Erythroblast (primary cell): ENCODE results near the gene YIPF5.

Experiments
- GATA1 ChIP-seq: IDR thresholded peaks from 2 replicates; pipeline ENCODE4 v1.6.1; 2011; ENCODE audit warnings: low read depth, mild to moderate bottlenecking, control low read depth, low read length, moderate library complexity
- POLR2A ChIP-seq: IDR thresholded peaks from 2 replicates; pipeline ENCODE4 v1.6.1; 2011; ENCODE audit warnings: mild to moderate bottlenecking, low read length

DNA sequence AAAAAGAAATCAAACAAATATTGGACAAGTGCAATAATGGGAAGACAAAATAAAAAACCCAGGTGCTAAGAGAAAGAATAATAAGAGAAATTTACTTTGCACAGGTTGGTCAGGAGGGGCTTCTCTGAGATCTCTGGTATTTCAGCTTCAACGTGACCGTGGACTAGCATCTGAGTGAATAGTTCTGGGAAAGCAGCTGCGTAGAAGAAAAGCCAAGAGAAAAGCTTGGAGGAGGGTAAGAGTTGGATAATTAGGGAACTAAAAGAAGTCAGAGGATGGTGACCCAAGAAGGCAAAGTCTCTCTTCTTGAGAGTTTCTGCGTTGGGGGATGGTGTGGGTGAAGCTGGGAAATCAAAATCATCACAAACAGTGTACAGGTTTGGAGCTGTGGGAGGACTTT is 41.6 kb downstream of the YIPF5 start:
- TF ChIP-seq POLR2A (no peak), GATA1 (no peak)
